Mammary epithelial cell (primary cell): Measurements from ENCODE around the gene KLHL29.

Source experiments
- EZH2 ChIP-seq: IDR thresholded peaks from 2 replicates; pipeline ENCODE4 v1.6.1; 2012; ENCODE audit warnings: low read length, inconsistent platforms, borderline replicate concordance
- TF ChIP-seq, protein P1 (sequence below), 2 donors: IDR thresholded peaks in 1 of 2; conservative IDR thresholded peaks in 1 of 2; 2 replicates each; pipeline ENCODE4 v1.5.1; 2011 to 2012; ENCODE audit warnings: inconsistent platforms in 2 of 2, low read length in 2 of 2, mild to moderate bottlenecking in 2 of 2, control low read depth in 1 of 2, low read depth in 1 of 2; ENCODE audit not compliant: insufficient read depth in 1 of 2; ENCODE audit errors: extremely low read depth in 1 of 2

DNA sequence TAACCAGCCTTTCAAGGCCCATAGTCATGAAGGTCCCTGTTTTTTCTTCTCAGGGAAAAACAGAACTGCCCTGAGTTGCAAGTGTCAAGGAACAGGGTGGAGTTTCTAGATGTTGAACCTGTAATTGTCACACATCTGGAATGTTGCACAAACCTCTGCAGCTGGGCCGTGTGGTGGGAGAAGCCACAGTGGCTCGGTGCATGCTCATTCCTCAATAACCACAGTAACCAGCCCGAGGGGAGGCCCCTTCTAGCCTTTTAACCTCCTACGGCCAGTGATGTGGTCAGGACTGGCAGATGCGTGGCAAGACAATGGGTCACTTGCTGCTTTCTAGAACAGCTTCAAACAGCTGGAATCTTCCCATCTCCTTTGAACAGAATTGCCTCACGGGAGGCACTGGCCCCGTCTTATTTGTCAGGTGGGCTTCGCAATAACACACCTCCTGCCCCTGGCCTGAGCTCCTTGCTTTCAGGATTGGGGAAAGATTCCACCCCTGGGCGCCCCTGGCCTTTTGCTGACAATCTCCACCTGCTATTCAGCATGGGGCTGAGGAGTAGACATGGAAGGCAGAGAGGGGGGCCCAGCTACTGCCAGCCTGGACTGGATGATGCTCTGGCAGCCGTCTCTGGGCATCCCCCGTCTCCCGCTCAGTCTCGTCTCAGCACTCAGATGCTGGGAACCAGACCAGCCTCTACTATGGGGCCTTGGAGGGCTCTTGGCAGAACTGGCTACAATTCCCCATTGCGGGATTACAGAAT is 102.9 kb downstream of the KLHL29 start:
- TF ChIP-seq, protein P1, sequence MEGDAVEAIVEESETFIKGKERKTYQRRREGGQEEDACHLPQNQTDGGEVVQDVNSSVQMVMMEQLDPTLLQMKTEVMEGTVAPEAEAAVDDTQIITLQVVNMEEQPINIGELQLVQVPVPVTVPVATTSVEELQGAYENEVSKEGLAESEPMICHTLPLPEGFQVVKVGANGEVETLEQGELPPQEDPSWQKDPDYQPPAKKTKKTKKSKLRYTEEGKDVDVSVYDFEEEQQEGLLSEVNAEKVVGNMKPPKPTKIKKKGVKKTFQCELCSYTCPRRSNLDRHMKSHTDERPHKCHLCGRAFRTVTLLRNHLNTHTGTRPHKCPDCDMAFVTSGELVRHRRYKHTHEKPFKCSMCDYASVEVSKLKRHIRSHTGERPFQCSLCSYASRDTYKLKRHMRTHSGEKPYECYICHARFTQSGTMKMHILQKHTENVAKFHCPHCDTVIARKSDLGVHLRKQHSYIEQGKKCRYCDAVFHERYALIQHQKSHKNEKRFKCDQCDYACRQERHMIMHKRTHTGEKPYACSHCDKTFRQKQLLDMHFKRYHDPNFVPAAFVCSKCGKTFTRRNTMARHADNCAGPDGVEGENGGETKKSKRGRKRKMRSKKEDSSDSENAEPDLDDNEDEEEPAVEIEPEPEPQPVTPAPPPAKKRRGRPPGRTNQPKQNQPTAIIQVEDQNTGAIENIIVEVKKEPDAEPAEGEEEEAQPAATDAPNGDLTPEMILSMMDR (conservative IDR thresholded peaks at IDR 0.05 in 1 of 2, IDR thresholded peaks at IDR 0.05 in 1 of 2; ENCODE audit: extremely low read depth in 1 of 2, insufficient read depth in 1 of 2, low read depth in 1 of 2, low read length in 2 of 2): no peak
- TF ChIP-seq EZH2: no peak
